ENCODE measurements around the gene GALNT16. TPM values are rescaled to one million over a fixed set of nuclear protein-coding genes. Genes with fewer than 3 reads are reported as not detected.

Gene GALNT16
- total and polyA plus RNA-seq, 2 of the 8 experiments (the other 6 are each of a cell fraction or from before 2014, with no cell fraction given): 5.4 to 6.3 TPM

- H2BK15ac ChIP-seq (ENCODE audit: low read length): no peak overlapping the region
- H3K27me3 ChIP-seq (replicated peaks in 1 of 4; ENCODE audit: control insufficient read depth in 3 of 4, extremely low read depth in 1 of 4, insufficient read depth in 3 of 4, low read length in 3 of 4): no peaks in the 10 kb centered on the region
- H3K9ac ChIP-seq (replicated peaks in 1 of 4; ENCODE audit: extremely low read depth in 1 of 4, low read depth in 3 of 4, low read length in 3 of 4): no peak overlapping the region
- H3K14ac ChIP-seq (ENCODE audit: insufficient read length): no peak overlapping the region
- ChIA-PET CTCF (ENCODE audit: partially characterized antibody) (interaction anchor here (0.6 to 2.5 kb wide), 4 partner anchors 8 to 84 kb away, joined by 3 to 7 read pairs (median 4); no protein-coding TSS in a partner anchor), POLR2A (ENCODE audit: partially characterized antibody) (interaction anchor here (0.9 kb wide), 1 partner anchor 34 kb away, joined by 3 read pairs; no protein-coding TSS in a partner anchor)
- H3K4me1 ChIP-seq (replicated peaks in 1 of 4; ENCODE audit: control insufficient read depth in 3 of 4, insufficient read depth in 4 of 4, low read length in 3 of 4): no peaks in the 10 kb centered on the region
- no peak for TF ChIP-seq CHD2 (IDR thresholded peaks at IDR 0.05; ENCODE audit: low read length)
- TF ChIP-seq SP4 (IDR thresholded peaks at IDR 0.05; ENCODE audit: low read length): no peak
- TF ChIP-seq ATF2 (IDR thresholded peaks at IDR 0.05; ENCODE audit: low read length): no peak
- TF ChIP-seq HDAC2 (IDR thresholded peaks at IDR 0.05; ENCODE audit: borderline replicate concordance in 1 of 2, low read depth in 2 of 2, low read length in 2 of 2): no peak
- no peak for TF ChIP-seq BCL11A (IDR thresholded peaks at IDR 0.05; ENCODE audit: low read depth in 2 of 2, low read length in 2 of 2)
- TF ChIP-seq POLR2A (IDR thresholded peaks at IDR 0.05; ENCODE audit: control extremely low read depth in 1 of 2, low read depth in 2 of 2, low read length in 2 of 2): no peak
- TF ChIP-seq TEAD4 (IDR thresholded peaks at IDR 0.05; ENCODE audit: low read depth, low read length): no peak
- no peak for TF ChIP-seq SIN3A (conservative IDR thresholded peaks at IDR 0.05 in 1 of 2, IDR thresholded peaks at IDR 0.05 in 1 of 2; ENCODE audit: low read depth in 1 of 2, low read length in 2 of 2)
- no peak overlapping the region for H2BK120ac ChIP-seq (replicated peaks; ENCODE audit: low read depth, low read length)
- no peaks in the 10 kb centered on the region for H3K79me2 ChIP-seq (ENCODE audit: control insufficient read depth in 1 of 2, insufficient read depth in 2 of 2, low read length in 2 of 2)
- no peaks in the 10 kb centered on the region for H3K79me1 ChIP-seq (ENCODE audit: low read depth, low read length)
- FAIRE-seq (no peak), DNase-seq (ENCODE audit: low read depth in 1 of 2, low spot score in 2 of 2) (no peak)
- no peak overlapping the region for H3K56ac ChIP-seq (replicated peaks; ENCODE audit: insufficient read length, low read depth, low read length)
- H3K4me3 ChIP-seq (ENCODE audit: extremely low read depth in 1 of 4, insufficient read depth in 2 of 4, low read depth in 3 of 4, low read length in 4 of 4): no peak overlapping the region
- H4K5ac ChIP-seq (ENCODE audit: insufficient read length, low read depth, low read length): no peak overlapping the region
- no peak overlapping the region for H4K91ac ChIP-seq (replicated peaks; ENCODE audit: insufficient read length, low read length)
- 94% methylated on average over 3 of the region's 3 CpGs; no CpG with 5 or more reads in 1 of the 2 experiments for WGBS, 2 experiments (ENCODE audit: extremely low coverage in 1 of 2, insufficient coverage in 1 of 2, insufficient read length in 1 of 2, insufficient replicate concordance in 2 of 2, low coverage in 1 of 2, low lambda C conversion rate in 2 of 2, missing lambda C conversion rate in 1 of 2)
- no peak overlapping the region for H2BK5ac ChIP-seq (ENCODE audit: low read depth, low read length)
- H3K23ac ChIP-seq (ENCODE audit: insufficient read length): no peak overlapping the region
- peaks cover 0 to 1% of the 10 kb centered on the region in 2 experiments for H4K20me1 ChIP-seq (replicated peaks in 1 of 2; ENCODE audit: control insufficient read depth in 1 of 2, insufficient read depth in 2 of 2, low read length in 2 of 2)
- no peaks in the 10 kb centered on the region for H3K23me2 ChIP-seq (ENCODE audit: low read depth, low read length)
- peaks cover 0 to 42% (median 12%) of the 10 kb centered on the region in 4 experiments; a peak in 6 of 8 replicates for H3K36me3 ChIP-seq (ENCODE audit: control insufficient read depth in 2 of 4, insufficient read depth in 4 of 4, low read length in 3 of 4)
- no peaks in the 10 kb centered on the region for H3K9me3 ChIP-seq (ENCODE audit: insufficient read depth in 2 of 2, low read depth in 1 of 2, low read length in 1 of 2)
- H3K4ac ChIP-seq (replicated peaks; ENCODE audit: insufficient read length, low read depth, low read length): no peak overlapping the region
- no peak overlapping the region for H2BK12ac ChIP-seq (ENCODE audit: low read depth, low read length)
- H2AK5ac ChIP-seq (ENCODE audit: low read depth, low read length): no peak overlapping the region
- no peak overlapping the region for H3K27ac ChIP-seq (ENCODE audit: low read depth, low read length)
- no peak overlapping the region for H3K4me2 ChIP-seq (ENCODE audit: insufficient read depth in 1 of 2, low read depth in 2 of 2, low read length in 2 of 2)
- H3K18ac ChIP-seq (ENCODE audit: extremely low read depth, low read length): no peak overlapping the region
- no peak overlapping the region for H4K8ac ChIP-seq (ENCODE audit: extremely low read depth, insufficient read depth, low read length)
- no peak overlapping the region for H2BK20ac ChIP-seq (ENCODE audit: low read length)
- no peak overlapping the region for H2AFZ ChIP-seq (ENCODE audit: low read length)
Measured at GRCh38 chr14:69232388-69232787, 27.6 kb upstream of the GALNT16 start.

All from H1 (cell line).